HepG2 (cell line): Measurements from ENCODE around the gene CTIF. TPM values are rescaled to one million over a fixed set of nuclear protein-coding genes. Genes with fewer than 3 reads are reported as not detected.
A peak's percentile ranks its signal among the peaks of the same experiment; 100 is the strongest.

ENCODE experiments used
- ATAC-seq: fragments of 200-7000 bp; cut with Tn5 transposase; 3 replicates; pipeline ENCODE4 v1.9.1; 2020; ENCODE audit warnings: mild to moderate bottlenecking, moderate library complexity
- BruUV-seq: library from RNA; stranded (reverse); fragments of 400-500 nt; replicated peaks from 2 replicates; lab custom pipeline; 2021; lab: Mats Ljungman, UMichigan
- CTCF ChIA-PET: fragments of 300-600 bp; formaldehyde crosslinking; extraction: SDS; loops from one replicate; lab custom pipeline; 2021; ENCODE audit warnings: low total read pairs, inconsistent platforms, low intra/inter-chr PET ratio; lab: Yijun Ruan, JAX
- POLR2A ChIA-PET: fragments of 350-600 bp; sonication (Branson Sonifier 250); formaldehyde crosslinking; loops from one replicate; lab custom pipeline; 2020; ENCODE audit warnings: antibody characterized with exemption, inconsistent platforms; lab: Yijun Ruan, JAX
- DNase-seq: peaks from one replicate; pipeline ENCODE4 v3.0.0-alpha.2; 2015; ENCODE audit warnings: low spot score
- FAIRE-seq: peaks from 3 replicates; lab custom pipeline; 2011; peaks lifted over from hg19 to GRCh38; lab: Jason Lieb, UNC
- H2AFZ ChIP-seq: one replicate; pipeline ENCODE4 v1.6.1; 2011; ENCODE audit warnings: low read length, inconsistent platforms
- H3K27ac ChIP-seq: fragments of 300-600 bp; 3 replicates; pipeline ENCODE4 v1.8.0; 2011; ENCODE audit warnings: mixed run types, mild to moderate bottlenecking, mixed read lengths, low read length, inconsistent platforms; ENCODE audit not compliant: insufficient read depth; ENCODE audit errors: extremely low read length
- H3K27me3 ChIP-seq, 2 experiments: fragments of 200-600 bp in 1 of 2; 2 replicates in 1 of 2; 3 replicates in 1 of 2; pipeline versions ENCODE4 v1.6.0 to v1.8.0; 2011; ENCODE audit warnings: low read length in 2 of 2, mild to moderate bottlenecking in 2 of 2, moderate library complexity in 2 of 2, inconsistent platforms in 1 of 2; ENCODE audit not compliant: insufficient read depth in 2 of 2, control insufficient read depth in 1 of 2
- H3K36me3 ChIP-seq, 2 experiments: fragments of 200-600 bp in 1 of 2; replicated peaks in 1 of 2; 2 replicates in 1 of 2; 3 replicates in 1 of 2; pipeline versions ENCODE4 v1.5.1 to v1.8.0; 2011; ENCODE audit warnings: low read length in 2 of 2, inconsistent platforms in 1 of 2; ENCODE audit not compliant: insufficient read depth in 2 of 2, control insufficient read depth in 1 of 2
- H3K4me1 ChIP-seq: 2 replicates; pipeline ENCODE4 v1.5.1; 2012; ENCODE audit warnings: low read length, inconsistent platforms; ENCODE audit not compliant: insufficient read depth
- H3K4me2 ChIP-seq: 2 replicates; pipeline ENCODE4 v1.6.0; 2011; ENCODE audit warnings: low read depth, low read length, inconsistent platforms
- H3K4me3 ChIP-seq, 3 experiments: fragments of 200-600 bp in 1 of 3; sonication (generic), shearing (Covaris generic) in 1 of 3; replicated peaks in 1 of 3; 2 replicates each; pipeline ENCODE4 v1.5.1; 2011 to 2016; ENCODE audit warnings: low read length in 3 of 3, inconsistent platforms in 2 of 3, low read depth in 2 of 3, mild to moderate bottlenecking in 2 of 3, control low read depth in 1 of 3, mixed read lengths in 1 of 3; ENCODE audit not compliant: insufficient read depth in 1 of 3
- H3K79me2 ChIP-seq: one replicate; pipeline ENCODE4 v1.6.1; 2011; ENCODE audit warnings: low read length, inconsistent platforms; ENCODE audit not compliant: insufficient read depth
- H3K9ac ChIP-seq: 2 replicates; pipeline ENCODE4 v1.6.0; 2011; ENCODE audit warnings: mild to moderate bottlenecking, low read depth, low read length, inconsistent platforms; ENCODE audit not compliant: insufficient read depth
- H3K9me3 ChIP-seq: 2 replicates; pipeline ENCODE4 v1.5.1; 2012; ENCODE audit warnings: mild to moderate bottlenecking, low read length
- H4K20me1 ChIP-seq: 2 replicates; pipeline ENCODE4 v1.6.0; 2011; ENCODE audit warnings: inconsistent platforms, mild to moderate bottlenecking, low read length, moderate library complexity; ENCODE audit not compliant: insufficient read depth
- MTF1 ChIP-seq: sonication (generic); formaldehyde crosslinking; IDR thresholded peaks from 2 replicates; pipeline ENCODE4 v1.5.0; 2020; ENCODE audit warnings: missing genetic modification reagents
- PCBP2 ChIP-seq: fragments of 200-400 bp; formaldehyde crosslinking; optimal IDR thresholded peaks from 2 replicates; pipeline ENCODE3; 2018; ENCODE audit warnings: low read length, low read depth; ENCODE audit not compliant: poor library complexity, severe bottlenecking
- SAP130 ChIP-seq: IDR thresholded peaks from 2 replicates; pipeline ENCODE4 v1.6.1; 2016; ENCODE audit warnings: low read depth
- ZNF772 ChIP-seq: sonication (generic); formaldehyde crosslinking; IDR thresholded peaks from 2 replicates; pipeline ENCODE4 v1.5.0; 2020; ENCODE audit warnings: mild to moderate bottlenecking, missing genetic modification reagents
- WGBS: methylation state at CpG from one replicate; pipeline ENCODE4 v1.1.6; 2017; ENCODE audit warnings: low lambda C conversion rate; 5-methylcytosine and 5-hydroxymethylcytosine counted together
- in situ Hi-C: cut with HindIII; loops from 2 replicates; pipeline ENCODE4 v1.10.0; 2017; ENCODE audit warnings: low pct_unique_long_range_greater_than_20kb; ENCODE audit not compliant: extremely low pct_ligation_motif_present
- intact Hi-C: fragments of 100-400 bp; cut with micrococcal nuclease; formaldehyde crosslinking; loops from one replicate; pipeline ENCODE4 v1.10.0; 2022; ENCODE audit not compliant: unreplicated experiment
- polyA plus RNA-seq, 8 experiments: library from polyadenylated mRNA; depleted of rRNA in 3 of 8; stranded (reverse) in 7 of 8; unstranded in 1 of 8; fragments of >200 nt; fragmentation: Illumina TruSeq in 4 of 8; extraction: Trizol in 4 of 8; gene quantifications; 2 replicates each; pipeline versions ENCODE4 v1.2.1 to v1.2.3, GENCODE V29; 2011 to 2016; ENCODE audit warnings: low read depth in 4 of 8, missing spikeins in 1 of 8, mixed read lengths in 1 of 8; ENCODE audit not compliant: insufficient read depth in 1 of 8
- total RNA-seq, 5 experiments: library from RNA; depleted of rRNA; stranded (reverse); fragments of >200 nt; fragmentation: Illumina TruSeq; extraction: Trizol; gene quantifications; 2 replicates each; pipeline ENCODE4 v1.2.3, GENCODE V29; 2016; ENCODE audit warnings: low read depth in 1 of 5
- TF ChIP-seq, protein P1 (sequence below): sonication (generic); formaldehyde crosslinking; IDR thresholded peaks from 2 replicates; pipeline ENCODE4 v1.9.0; 2021; ENCODE audit warnings: missing genetic modification reagents, borderline replicate concordance
- TF ChIP-seq, protein P2 (sequence below), 2 experiments: fragments of 450-650 bp in 1 of 2; sonication (generic) in 1 of 2; formaldehyde crosslinking in 1 of 2; IDR thresholded peaks; 2 replicates each; pipeline versions ENCODE4 v1.6.1 to v1.8.0; 2016 to 2022; ENCODE audit warnings: antibody characterized with exemption in 1 of 2, mild to moderate bottlenecking in 1 of 2, missing genetic modification reagents in 1 of 2
- TF ChIP-seq, protein P3 (sequence below): sonication (generic); formaldehyde crosslinking; IDR thresholded peaks from 2 replicates; pipeline ENCODE4 v1.8.0; 2023; ENCODE audit warnings: mild to moderate bottlenecking, missing genetic modification reagents

CTIF gene
- total and polyA plus RNA-seq, 2 of the 13 experiments (the other 11 are each of a cell fraction or from before 2014, with no cell fraction given), result 18.2 to 28.0 TPM

DNA sequence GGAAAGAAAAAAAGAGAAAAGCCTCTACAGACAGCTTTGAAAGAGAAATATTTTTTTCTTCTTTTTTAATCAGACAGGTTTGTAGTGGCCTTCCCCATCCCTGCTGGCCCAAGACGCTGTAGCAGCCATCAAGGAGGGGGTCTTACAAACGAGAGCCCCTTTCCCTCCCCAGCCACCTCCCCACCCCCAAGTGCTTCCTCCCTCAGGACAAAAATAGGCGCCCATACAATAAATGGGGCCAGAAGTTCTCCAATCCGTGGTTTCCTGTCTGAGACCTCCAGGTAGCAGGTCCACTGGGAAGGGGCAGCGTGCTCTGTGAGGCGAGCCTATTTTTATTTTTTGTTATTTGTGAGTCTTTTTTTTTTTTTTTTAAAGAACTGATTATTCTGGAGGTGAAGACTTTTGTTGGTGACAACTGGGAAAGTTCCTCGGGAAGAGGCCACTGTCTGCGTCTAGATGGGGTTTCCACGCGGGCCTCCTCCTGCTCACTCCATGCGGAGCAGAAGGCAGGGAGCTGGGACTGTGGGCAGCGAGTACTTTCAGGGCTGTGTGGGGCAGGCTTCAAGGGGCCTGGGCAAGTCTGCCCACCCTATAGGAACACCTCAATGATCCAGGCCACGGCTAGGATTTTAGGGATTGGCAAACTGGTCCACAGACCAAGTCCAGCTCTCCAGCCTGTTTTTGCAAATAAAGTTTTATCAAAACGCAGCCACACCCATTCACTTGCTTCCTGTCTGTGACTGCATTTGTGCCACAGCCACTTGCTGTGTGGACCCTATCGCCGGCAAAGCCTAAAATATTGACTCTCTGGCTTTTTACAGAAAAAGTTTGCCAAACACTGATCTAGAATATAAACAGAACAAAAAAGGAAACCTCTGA, 139.6 kb downstream of the CTIF start:
- H3K4me3 ChIP-seq, result no peak overlapping the region
- ATAC-seq, result no peak
- H3K4me2 ChIP-seq, result no peak overlapping the region
- ChIA-PET POLR2A (no interaction called here), CTCF (no interaction called here)
- BruUV-seq, result no TSS peak
- no peak overlapping the region for H2AFZ ChIP-seq
- no peak for FAIRE-seq
- H3K36me3 ChIP-seq, result peaks cover 4 to 10% of the 10 kb centered on the region in 2 experiments; a peak in 4 of 5 replicates
- H3K79me2 ChIP-seq, result no peaks in the 10 kb centered on the region
- no peaks in the 10 kb centered on the region for H4K20me1 ChIP-seq
- no peak overlapping the region for H3K9ac ChIP-seq
- TF ChIP-seq PCBP2 (no peak), ZNF772 (CRISPR knock-in tag) (no peak), SAP130 (CRISPR knock-in tag) (no peak), MTF1 (CRISPR knock-in tag) (no peak)
- TF ChIP-seq, protein P1, sequence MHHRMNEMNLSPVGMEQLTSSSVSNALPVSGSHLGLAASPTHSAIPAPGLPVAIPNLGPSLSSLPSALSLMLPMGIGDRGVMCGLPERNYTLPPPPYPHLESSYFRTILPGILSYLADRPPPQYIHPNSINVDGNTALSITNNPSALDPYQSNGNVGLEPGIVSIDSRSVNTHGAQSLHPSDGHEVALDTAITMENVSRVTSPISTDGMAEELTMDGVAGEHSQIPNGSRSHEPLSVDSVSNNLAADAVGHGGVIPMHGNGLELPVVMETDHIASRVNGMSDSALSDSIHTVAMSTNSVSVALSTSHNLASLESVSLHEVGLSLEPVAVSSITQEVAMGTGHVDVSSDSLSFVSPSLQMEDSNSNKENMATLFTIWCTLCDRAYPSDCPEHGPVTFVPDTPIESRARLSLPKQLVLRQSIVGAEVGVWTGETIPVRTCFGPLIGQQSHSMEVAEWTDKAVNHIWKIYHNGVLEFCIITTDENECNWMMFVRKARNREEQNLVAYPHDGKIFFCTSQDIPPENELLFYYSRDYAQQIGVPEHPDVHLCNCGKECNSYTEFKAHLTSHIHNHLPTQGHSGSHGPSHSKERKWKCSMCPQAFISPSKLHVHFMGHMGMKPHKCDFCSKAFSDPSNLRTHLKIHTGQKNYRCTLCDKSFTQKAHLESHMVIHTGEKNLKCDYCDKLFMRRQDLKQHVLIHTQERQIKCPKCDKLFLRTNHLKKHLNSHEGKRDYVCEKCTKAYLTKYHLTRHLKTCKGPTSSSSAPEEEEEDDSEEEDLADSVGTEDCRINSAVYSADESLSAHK (CRISPR knock-in tag), result no peak
- TF ChIP-seq, protein P2, sequence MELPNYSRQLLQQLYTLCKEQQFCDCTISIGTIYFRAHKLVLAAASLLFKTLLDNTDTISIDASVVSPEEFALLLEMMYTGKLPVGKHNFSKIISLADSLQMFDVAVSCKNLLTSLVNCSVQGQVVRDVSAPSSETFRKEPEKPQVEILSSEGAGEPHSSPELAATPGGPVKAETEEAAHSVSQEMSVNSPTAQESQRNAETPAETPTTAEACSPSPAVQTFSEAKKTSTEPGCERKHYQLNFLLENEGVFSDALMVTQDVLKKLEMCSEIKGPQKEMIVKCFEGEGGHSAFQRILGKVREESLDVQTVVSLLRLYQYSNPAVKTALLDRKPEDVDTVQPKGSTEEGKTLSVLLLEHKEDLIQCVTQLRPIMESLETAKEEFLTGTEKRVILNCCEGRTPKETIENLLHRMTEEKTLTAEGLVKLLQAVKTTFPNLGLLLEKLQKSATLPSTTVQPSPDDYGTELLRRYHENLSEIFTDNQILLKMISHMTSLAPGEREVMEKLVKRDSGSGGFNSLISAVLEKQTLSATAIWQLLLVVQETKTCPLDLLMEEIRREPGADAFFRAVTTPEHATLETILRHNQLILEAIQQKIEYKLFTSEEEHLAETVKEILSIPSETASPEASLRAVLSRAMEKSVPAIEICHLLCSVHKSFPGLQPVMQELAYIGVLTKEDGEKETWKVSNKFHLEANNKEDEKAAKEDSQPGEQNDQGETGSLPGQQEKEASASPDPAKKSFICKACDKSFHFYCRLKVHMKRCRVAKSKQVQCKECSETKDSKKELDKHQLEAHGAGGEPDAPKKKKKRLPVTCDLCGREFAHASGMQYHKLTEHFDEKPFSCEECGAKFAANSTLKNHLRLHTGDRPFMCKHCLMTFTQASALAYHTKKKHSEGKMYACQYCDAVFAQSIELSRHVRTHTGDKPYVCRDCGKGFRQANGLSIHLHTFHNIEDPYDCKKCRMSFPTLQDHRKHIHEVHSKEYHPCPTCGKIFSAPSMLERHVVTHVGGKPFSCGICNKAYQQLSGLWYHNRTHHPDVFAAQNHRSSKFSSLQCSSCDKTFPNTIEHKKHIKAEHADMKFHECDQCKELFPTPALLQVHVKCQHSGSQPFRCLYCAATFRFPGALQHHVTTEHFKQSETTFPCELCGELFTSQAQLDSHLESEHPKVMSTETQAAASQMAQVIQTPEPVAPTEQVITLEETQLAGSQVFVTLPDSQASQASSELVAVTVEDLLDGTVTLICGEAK (IDR thresholded peaks at IDR 0.05), result no peak
- TF ChIP-seq, protein P2 (CRISPR knock-in tag; IDR thresholded peaks at IDR 0.05), result peak; percentile 93
- TF ChIP-seq, protein P3, sequence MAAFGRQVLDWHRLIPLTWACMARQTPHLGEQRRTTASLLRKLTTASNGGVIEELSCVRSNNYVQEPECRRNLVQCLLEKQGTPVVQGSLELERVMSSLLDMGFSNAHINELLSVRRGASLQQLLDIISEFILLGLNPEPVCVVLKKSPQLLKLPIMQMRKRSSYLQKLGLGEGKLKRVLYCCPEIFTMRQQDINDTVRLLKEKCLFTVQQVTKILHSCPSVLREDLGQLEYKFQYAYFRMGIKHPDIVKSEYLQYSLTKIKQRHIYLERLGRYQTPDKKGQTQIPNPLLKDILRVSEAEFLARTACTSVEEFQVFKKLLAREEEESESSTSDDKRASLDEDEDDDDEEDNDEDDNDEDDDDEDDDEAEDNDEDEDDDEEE, result no peak
- H3K4me1 ChIP-seq, result peaks cover 28% of the 10 kb centered on the region
- WGBS, result 94% methylated on average over 16 of the region's 16 CpGs
- H3K9me3 ChIP-seq, result no peaks in the 10 kb centered on the region
- DNase-seq, result no peak
- no peaks in the 10 kb centered on the region for H3K27me3 ChIP-seq
- in situ Hi-C loops, result loop anchor here (5.0 to 25.0 kb wide), 4 partner anchors 224 to 759 kb away; no protein-coding TSS in a partner anchor
- intact Hi-C loops, result loop anchor here (5.0 to 10.0 kb wide), 4 partner anchors 106 to 769 kb away; no protein-coding TSS in a partner anchor
- H3K27ac ChIP-seq, result no peak overlapping the region
